ENCODE results near the gene OS9. TPM values are rescaled to one million over a fixed set of nuclear protein-coding genes. Genes with fewer than 3 reads are reported as not detected.
"Not testable (repeated sequence)": the region's sequence is repeated elsewhere in the genome, so short reads cannot be mapped to it uniquely, and the experiment has no call there.

OS9 gene
- total RNA-seq, 1 donor from 2014 or later, result 338 TPM

GRCh38 chr12:57657744-57658143 is 36.2 kb upstream of the OS9 start:
- Mint-ChIP-seq H3K27ac (ENCODE audit: unreplicated experiment) (no peak overlapping the region), H3K4me1 (ENCODE audit: unreplicated experiment) (no peaks in the 10 kb centered on the region), H3K4me3 (ENCODE audit: unreplicated experiment) (no peak overlapping the region), H3K9me3 (ENCODE audit: unreplicated experiment) (peaks cover 8% of the 10 kb centered on the region), H3K36me3 (ENCODE audit: unreplicated experiment) (no peaks in the 10 kb centered on the region), H3K27me3 (ENCODE audit: unreplicated experiment) (peaks cover 39% of the 10 kb centered on the region)
- TF ChIP-seq CTCF (IDR thresholded peaks at IDR 0.05), result no peak
- no peak for DNase-seq (ENCODE audit: extremely low spot score, unreplicated experiment)

GRCh38 chr12:57658890-57659289 is 35.0 kb upstream of the OS9 start:
- TF ChIP-seq CTCF (IDR thresholded peaks at IDR 0.05), result no peak
- no peak for DNase-seq (ENCODE audit: extremely low spot score, unreplicated experiment)
- Mint-ChIP-seq H3K36me3 (ENCODE audit: unreplicated experiment) (no peaks in the 10 kb centered on the region), H3K9me3 (ENCODE audit: unreplicated experiment) (peaks cover 6% of the 10 kb centered on the region), H3K27ac (ENCODE audit: unreplicated experiment) (no peak overlapping the region), H3K4me3 (ENCODE audit: unreplicated experiment) (no peak overlapping the region), H3K27me3 (ENCODE audit: unreplicated experiment) (peaks cover 40% of the 10 kb centered on the region), H3K4me1 (ENCODE audit: unreplicated experiment) (no peaks in the 10 kb centered on the region)

GRCh38 chr12:57661376-57661775 is 32.6 kb upstream of the OS9 start:
- no peak for TF ChIP-seq CTCF (IDR thresholded peaks at IDR 0.05)
- H3K27me3 Mint-ChIP-seq (ENCODE audit: unreplicated experiment), result peaks cover 34% of the 10 kb centered on the region
- no peak overlapping the region for H3K27ac Mint-ChIP-seq (ENCODE audit: unreplicated experiment)
- no peaks in the 10 kb centered on the region for H3K4me1 Mint-ChIP-seq (ENCODE audit: unreplicated experiment)
- H3K36me3 Mint-ChIP-seq (ENCODE audit: unreplicated experiment), result no peaks in the 10 kb centered on the region
- H3K9me3 Mint-ChIP-seq (ENCODE audit: unreplicated experiment), result peaks cover 3% of the 10 kb centered on the region
- no peak for DNase-seq (ENCODE audit: extremely low spot score, unreplicated experiment)
- no peak overlapping the region for H3K4me3 Mint-ChIP-seq (ENCODE audit: unreplicated experiment)

GRCh38 chr12:57665066-57665820 is 28.7 kb upstream of the OS9 start:
- peaks cover 17% of the 10 kb centered on the region for H3K27me3 Mint-ChIP-seq (ENCODE audit: unreplicated experiment)
- DNase-seq (ENCODE audit: extremely low spot score, unreplicated experiment); H3K4me3 Mint-ChIP-seq (ENCODE audit: unreplicated experiment); H3K27ac Mint-ChIP-seq (ENCODE audit: unreplicated experiment); H3K36me3 Mint-ChIP-seq (ENCODE audit: unreplicated experiment); H3K4me1 Mint-ChIP-seq (ENCODE audit: unreplicated experiment); H3K9me3 Mint-ChIP-seq (ENCODE audit: unreplicated experiment): not testable (repeated sequence)

GRCh38 chr12:57666897-57667296 is 27.0 kb upstream of the OS9 start:
- no peaks in the 10 kb centered on the region for H3K36me3 Mint-ChIP-seq (ENCODE audit: unreplicated experiment)
- no peak overlapping the region for H3K27ac Mint-ChIP-seq (ENCODE audit: unreplicated experiment)
- no peak for DNase-seq (ENCODE audit: extremely low spot score, unreplicated experiment)
- H3K4me1 Mint-ChIP-seq (ENCODE audit: unreplicated experiment), result no peaks in the 10 kb centered on the region
- TF ChIP-seq CTCF (IDR thresholded peaks at IDR 0.05), result no peak
- H3K27me3 Mint-ChIP-seq (ENCODE audit: unreplicated experiment), result peaks cover 22% of the 10 kb centered on the region
- H3K9me3 Mint-ChIP-seq (ENCODE audit: unreplicated experiment), result no peaks in the 10 kb centered on the region
- H3K4me3 Mint-ChIP-seq (ENCODE audit: unreplicated experiment), result no peak overlapping the region

- not testable (repeated sequence) for H3K36me3 Mint-ChIP-seq (ENCODE audit: unreplicated experiment); H3K4me1 Mint-ChIP-seq (ENCODE audit: unreplicated experiment); H3K4me3 Mint-ChIP-seq (ENCODE audit: unreplicated experiment); H3K9me3 Mint-ChIP-seq (ENCODE audit: unreplicated experiment); H3K27ac Mint-ChIP-seq (ENCODE audit: unreplicated experiment); DNase-seq (ENCODE audit: extremely low spot score, unreplicated experiment)
- H3K27me3 Mint-ChIP-seq (ENCODE audit: unreplicated experiment), result peaks cover 20% of the 10 kb centered on the region
These were observed 24.2 kb upstream of the OS9 start for GRCh38 chr12:57669691-57670090.

- not testable (repeated sequence) for H3K27ac Mint-ChIP-seq (ENCODE audit: unreplicated experiment); H3K4me1 Mint-ChIP-seq (ENCODE audit: unreplicated experiment); H3K36me3 Mint-ChIP-seq (ENCODE audit: unreplicated experiment); H3K4me3 Mint-ChIP-seq (ENCODE audit: unreplicated experiment); DNase-seq (ENCODE audit: extremely low spot score, unreplicated experiment); H3K9me3 Mint-ChIP-seq (ENCODE audit: unreplicated experiment)
- peaks cover 20% of the 10 kb centered on the region for H3K27me3 Mint-ChIP-seq (ENCODE audit: unreplicated experiment)
These were observed 22.1 kb upstream of the OS9 start for GRCh38 chr12:57671811-57672210.

All from osteocyte (in vitro differentiated cells).